ENCODE data around the gene DRG2. TPM values are rescaled to one million over a fixed set of nuclear protein-coding genes. Genes with fewer than 3 reads are reported as not detected.

The DRG2 gene, protein sequence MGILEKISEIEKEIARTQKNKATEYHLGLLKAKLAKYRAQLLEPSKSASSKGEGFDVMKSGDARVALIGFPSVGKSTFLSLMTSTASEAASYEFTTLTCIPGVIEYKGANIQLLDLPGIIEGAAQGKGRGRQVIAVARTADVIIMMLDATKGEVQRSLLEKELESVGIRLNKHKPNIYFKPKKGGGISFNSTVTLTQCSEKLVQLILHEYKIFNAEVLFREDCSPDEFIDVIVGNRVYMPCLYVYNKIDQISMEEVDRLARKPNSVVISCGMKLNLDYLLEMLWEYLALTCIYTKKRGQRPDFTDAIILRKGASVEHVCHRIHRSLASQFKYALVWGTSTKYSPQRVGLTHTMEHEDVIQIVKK
- total RNA-seq: 30.0 and 31.2 TPM in 2 replicates

DNA sequence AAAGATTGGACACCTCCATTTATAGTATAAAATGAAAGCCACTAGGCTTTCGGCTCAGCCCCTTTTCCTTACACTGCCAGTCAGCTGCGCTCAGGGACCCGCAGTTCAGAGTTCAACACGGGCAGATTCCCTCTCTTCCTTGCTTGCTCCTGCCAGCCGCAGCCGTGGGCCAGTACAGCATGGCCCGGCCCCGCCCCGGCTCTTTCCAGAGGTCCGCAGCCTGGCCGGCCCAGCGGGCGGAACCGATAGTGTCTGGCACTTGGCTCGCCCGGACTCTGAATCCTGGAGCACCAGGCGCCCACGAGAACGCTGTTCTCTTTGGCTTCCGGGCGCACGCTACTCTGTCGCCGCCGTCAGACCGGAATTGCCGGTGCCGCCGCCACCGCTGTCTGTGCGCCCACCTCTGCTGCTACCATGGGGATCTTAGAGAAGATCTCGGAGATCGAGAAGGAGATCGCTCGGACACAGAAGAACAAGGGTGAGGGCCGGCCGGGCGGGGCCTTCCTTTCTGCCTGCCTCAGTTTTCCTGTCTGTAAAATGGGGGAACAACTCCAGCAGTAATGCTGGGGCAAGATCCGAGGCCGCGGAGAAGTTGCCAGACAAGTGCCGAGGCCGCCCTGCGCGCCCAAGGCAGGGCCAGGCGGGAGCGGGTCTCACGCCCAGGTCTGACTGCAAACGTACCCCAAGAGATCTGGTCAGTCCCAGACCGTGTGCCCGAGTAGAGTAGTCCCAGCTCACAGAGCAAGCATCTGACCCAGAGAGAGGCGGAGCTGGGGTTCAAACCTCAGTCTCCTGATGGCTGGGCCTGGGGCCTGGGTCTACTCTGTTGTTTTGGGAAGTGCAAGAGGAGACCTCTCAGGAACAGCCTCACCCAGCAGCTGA lies at the start of gene DRG2:
Gene DRG2, plus strand, starts transcription at position 339 of the 882 bp plus-strand sequence. Its CDS starts 76 bp downstream, at position 415.

DNA sequence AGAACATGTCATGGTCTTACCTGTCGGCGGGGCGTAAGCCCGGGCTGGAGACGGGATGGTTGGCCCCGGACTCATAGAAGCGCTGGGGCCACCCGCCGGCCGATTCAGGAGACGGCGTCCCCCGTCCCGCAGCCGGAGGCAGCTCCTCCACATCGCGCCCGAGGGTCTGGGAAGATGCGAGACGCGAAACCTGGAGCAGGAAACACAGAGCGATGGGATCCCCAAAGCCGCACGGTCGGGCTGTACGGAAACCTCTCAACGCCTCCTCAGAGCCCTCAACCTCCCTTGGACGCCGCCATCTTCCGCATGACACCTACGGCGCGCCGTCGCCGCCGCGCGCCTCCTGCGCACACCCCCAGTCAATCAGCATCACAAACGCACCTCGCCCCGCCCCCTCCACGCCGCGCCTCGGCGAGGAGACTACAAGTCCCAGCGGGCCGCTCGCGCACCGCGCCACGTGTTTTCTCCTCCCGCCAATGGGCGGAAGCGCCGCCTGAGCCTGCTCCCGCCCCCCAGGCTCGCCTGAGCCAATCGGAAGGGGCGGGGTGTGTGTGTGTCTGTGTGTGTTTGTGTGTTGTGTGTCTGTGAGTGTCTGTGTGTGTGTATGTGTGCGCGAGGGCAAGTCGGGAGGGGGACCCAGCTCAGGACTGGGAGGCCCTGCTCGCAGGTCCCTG lies 48.8 kb upstream of the DRG2 start, which contains the start of the genes ATPAF2 and GID4:
Gene ATPAF2, minus strand, starts transcription at position 308 of the 674 bp plus-strand sequence. Its CDS starts 155 bp downstream, at position 153.
Gene GID4, plus strand, starts transcription at position 548 of the 674 bp plus-strand sequence. Its CDS starts 57 bp downstream, at position 605.

DNA sequence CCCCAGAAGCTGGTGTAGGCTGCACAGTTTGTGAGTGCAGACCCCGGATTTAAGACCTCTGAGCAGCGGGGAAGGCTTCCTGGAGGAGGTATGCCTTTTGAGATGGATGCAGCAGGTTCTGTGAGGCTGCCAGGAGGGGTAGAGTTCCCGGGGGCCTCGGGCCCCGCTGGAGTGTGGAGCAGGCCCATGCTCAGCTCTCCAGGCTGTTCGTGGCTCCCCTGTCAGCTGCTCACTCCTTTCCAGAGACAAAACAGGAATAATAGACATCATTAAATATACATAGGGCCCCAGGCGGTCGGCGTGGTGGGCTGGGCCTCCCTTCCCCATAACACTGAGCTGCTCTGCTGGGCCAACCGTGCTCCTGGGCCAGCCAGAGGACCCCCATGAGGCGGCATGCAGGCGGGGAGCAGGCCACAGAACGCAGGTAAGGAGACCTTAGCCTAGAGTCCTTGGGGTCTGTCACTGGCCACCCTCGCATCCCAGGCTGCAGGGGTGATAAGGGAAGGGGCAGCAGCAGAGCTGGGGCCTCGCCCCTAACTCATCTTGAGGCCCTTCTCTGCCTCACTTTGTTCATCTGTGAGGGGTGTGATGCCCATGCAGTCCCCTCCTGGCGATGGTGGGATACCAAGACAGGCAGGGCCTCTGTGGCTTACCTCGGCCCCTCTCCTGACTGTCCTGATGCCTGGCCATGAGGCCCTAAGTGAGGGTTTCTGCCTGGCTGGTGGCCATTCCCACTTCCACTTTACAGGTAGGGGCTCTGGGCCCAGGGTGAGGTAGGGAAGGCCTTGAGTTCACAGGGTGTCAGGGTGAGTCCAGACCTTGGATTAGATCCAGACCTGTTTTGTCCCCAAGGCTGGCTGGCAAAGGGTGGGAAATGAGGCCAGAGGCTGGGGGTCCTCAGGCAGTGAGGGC lies 20.9 kb downstream of the DRG2 start, which contains the start of gene MYO15A:
Gene MYO15A, plus strand, starts transcription at position 356 of the 912 bp plus-strand sequence. CDS start 10,045 bp downstream, outside the sequence.

Other genes with a start within 250 kb of the DRG2 start
- gene TOM1L2, start 115.5 kb upstream of the DRG2 start, total RNA-seq: 15.4 and 18.8 TPM in 2 replicates
- 0.55 and 0.71 TPM in 2 replicates for gene DRC3, start 115.1 kb upstream of the DRG2 start, total RNA-seq
- 15.5 and 19.3 TPM in 2 replicates for gene ATPAF2, start 48.8 kb upstream of the DRG2 start, total RNA-seq
- gene GID4, start 48.5 kb upstream of the DRG2 start, total RNA-seq: 5.3 and 8.3 TPM in 2 replicates
- 0.55 and 0.85 TPM in 2 replicates for gene MYO15A, start 20.8 kb downstream of the DRG2 start, total RNA-seq
- gene ALKBH5, start 95.9 kb downstream of the DRG2 start, total RNA-seq: 95.1 and 153 TPM in 2 replicates
- 27.4 and 33.5 TPM in 2 replicates for gene LLGL1, start 137.7 kb downstream of the DRG2 start, total RNA-seq
- 316 and 351 TPM in 2 replicates for gene FLII, start 170.8 kb downstream of the DRG2 start, total RNA-seq
- 9.1 and 10.6 TPM in 2 replicates for gene MIEF2, start 172.7 kb downstream of the DRG2 start, total RNA-seq
- 10.4 and 12.9 TPM in 2 replicates for gene TOP3A, start 227.0 kb downstream of the DRG2 start, total RNA-seq
- gene SMCR8, start 227.3 kb downstream of the DRG2 start, total RNA-seq: 11.0 and 18.2 TPM in 2 replicates

Measured in smooth muscle cell of bladder (primary cell).